HCT116 (cell line): ENCODE data around the gene TNNI3. TPM values are rescaled to one million over a fixed set of nuclear protein-coding genes. Genes with fewer than 3 reads are reported as not detected.

ENCODE experiments used
- CBX3 ChIP-seq: IDR thresholded peaks from 2 replicates; pipeline ENCODE4 v1.6.1; 2012; ENCODE audit warnings: low read depth
- CEBPB ChIP-seq: IDR thresholded peaks from 2 replicates; pipeline ENCODE4 v1.6.1; 2012; ENCODE audit warnings: low read depth
- CTCF ChIP-seq, 3 experiments: fragments of 200-600 bp in 1 of 3; sonication (generic) in 1 of 3; IDR thresholded peaks in 2 of 3; conservative IDR thresholded peaks in 1 of 3; 2 replicates each; pipeline ENCODE4 v1.5.1; 2012 to 2017; ENCODE audit warnings: low read depth in 2 of 3, low read length in 2 of 3, antibody characterized with exemption in 1 of 3, borderline replicate concordance in 1 of 3, control low read depth in 1 of 3, mild to moderate bottlenecking in 1 of 3, mixed read lengths in 1 of 3, mixed run types in 1 of 3, moderate library complexity in 1 of 3; ENCODE audit not compliant: insufficient read depth in 1 of 3
- EGR1 ChIP-seq: IDR thresholded peaks from 2 replicates; pipeline ENCODE4 v1.6.1; 2012; ENCODE audit warnings: low read depth
- ELF1 ChIP-seq: IDR thresholded peaks from 2 replicates; pipeline ENCODE4 v1.6.1; 2012; ENCODE audit warnings: low read depth, borderline replicate concordance
- EZH2 ChIP-seq: fragments of 200-600 bp; sonication (generic); IDR thresholded peaks from 2 replicates; pipeline ENCODE4 v1.6.1; 2017; ENCODE audit warnings: antibody characterized with exemption, mixed run types
- EZH2phosphoT487 ChIP-seq: fragments of 200-600 bp; IDR thresholded peaks from 2 replicates; pipeline ENCODE4 v1.6.1; 2018; ENCODE audit warnings: antibody characterized with exemption, borderline replicate concordance
- FOSL1 ChIP-seq: IDR thresholded peaks from 2 replicates; pipeline ENCODE4 v1.6.1; 2012; ENCODE audit warnings: low read depth
- JUND ChIP-seq: IDR thresholded peaks from 2 replicates; pipeline ENCODE4 v1.6.1; 2012
- POLR2AphosphoS5 ChIP-seq: IDR thresholded peaks from 2 replicates; pipeline ENCODE4 v1.6.1; 2011; ENCODE audit warnings: mild to moderate bottlenecking, low read depth, low read length, moderate library complexity
- RAD21 ChIP-seq: IDR thresholded peaks from 2 replicates; pipeline ENCODE4 v1.6.1; 2012; ENCODE audit warnings: low read depth, mild to moderate bottlenecking
- SIN3A ChIP-seq: IDR thresholded peaks from 2 replicates; pipeline ENCODE4 v1.6.1; 2012; ENCODE audit warnings: low read depth
- SP1 ChIP-seq: IDR thresholded peaks from 2 replicates; pipeline ENCODE4 v1.6.1; 2012; ENCODE audit warnings: low read depth
- TCF7L2 ChIP-seq: IDR thresholded peaks from 2 replicates; pipeline ENCODE4 v1.7.0; 2011; ENCODE audit warnings: borderline replicate concordance, inconsistent platforms; ENCODE audit not compliant: insufficient read depth, insufficient read length; ENCODE audit errors: extremely low read depth
- YY1 ChIP-seq: IDR thresholded peaks from 2 replicates; pipeline ENCODE4 v1.6.1; 2011; ENCODE audit warnings: low read length, low read depth, moderate library complexity, mild to moderate bottlenecking; ENCODE audit not compliant: insufficient replicate concordance; ENCODE audit errors: extremely low read depth
- ZFX ChIP-seq: fragments of 450-650 bp; IDR thresholded peaks from 2 replicates; pipeline ENCODE4 v1.6.1; 2017
- total RNA-seq: library from RNA; stranded (reverse); gene quantifications from one replicate; pipeline ENCODE4 v1.2.1, GENCODE V29; 2021; ENCODE audit not compliant: unreplicated experiment
- TF ChIP-seq, protein P1 (sequence below): IDR thresholded peaks from 2 replicates; pipeline ENCODE4 v1.6.1; 2012

Gene TNNI3
- total RNA-seq, 1 experiment from 2014 or later = 42.1 TPM

DNA sequence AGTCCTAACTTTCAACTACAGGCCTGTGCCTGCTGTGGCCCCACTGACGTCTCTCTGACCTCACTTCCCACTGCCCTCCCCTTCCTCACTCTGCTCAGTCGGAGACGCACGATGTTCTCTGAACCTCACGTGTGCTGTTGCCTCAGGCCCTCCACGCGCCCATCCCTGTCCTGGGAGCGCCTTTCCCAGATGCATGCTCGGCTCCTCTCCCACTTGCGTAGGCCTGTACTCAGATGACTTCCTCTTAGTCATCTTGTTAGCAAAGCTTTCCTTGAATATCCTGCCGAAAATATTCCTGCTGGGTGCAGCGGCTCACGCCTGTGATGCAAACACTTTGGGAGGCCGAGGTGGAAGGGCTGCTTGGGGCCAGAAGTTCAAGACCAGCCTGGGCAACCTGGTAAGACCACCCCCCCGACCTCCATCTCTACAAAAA, 31.9 kb upstream of the TNNI3 start (continued):
- no peak for TF ChIP-seq CTCF (IDR thresholded peaks at IDR 0.05 in 2 of 3, conservative IDR thresholded peaks at IDR 0.05 in 1 of 3; ENCODE audit: borderline replicate concordance in 1 of 3, insufficient read depth in 1 of 3, low read depth in 2 of 3, low read length in 2 of 3)
- TF ChIP-seq RAD21 = no peak
- peak; percentile 79 for TF ChIP-seq SIN3A
- peak; percentile 84 for TF ChIP-seq CBX3
- TF ChIP-seq ELF1 = no peak
- peak; percentile 48 for TF ChIP-seq JUND
- TF ChIP-seq EZH2phosphoT487 = no peak
- no peak for TF ChIP-seq EZH2
- TF ChIP-seq, protein P1, sequence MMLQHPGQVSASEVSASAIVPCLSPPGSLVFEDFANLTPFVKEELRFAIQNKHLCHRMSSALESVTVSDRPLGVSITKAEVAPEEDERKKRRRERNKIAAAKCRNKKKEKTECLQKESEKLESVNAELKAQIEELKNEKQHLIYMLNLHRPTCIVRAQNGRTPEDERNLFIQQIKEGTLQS = no peak
- TF ChIP-seq FOSL1 = peak; percentile 70
- TF ChIP-seq ZFX = peak; percentile 74; the same call in 1 of the 2 replicates
- TF ChIP-seq YY1 = peak; percentile 29
- peak; percentile 52; the same call in 1 of the 2 replicates for TF ChIP-seq EGR1
- peak; percentile 87 for TF ChIP-seq SP1
- peak; percentile 51 for TF ChIP-seq TCF7L2
- peak; percentile 86 for TF ChIP-seq POLR2AphosphoS5
- no peak; the same call in 1 of the 2 replicates for TF ChIP-seq CEBPB
